K562 (cell line): Measurements from ENCODE around the gene APBA2. TPM values are rescaled to one million over a fixed set of nuclear protein-coding genes. Genes with fewer than 3 reads are reported as not detected.

ENCODE experiments used
- CBFA2T2 ChIP-seq: fragments of 450-650 bp; conservative IDR thresholded peaks from 2 replicates; pipeline ENCODE4 v1.6.1; 2017; ENCODE audit warnings: mild to moderate bottlenecking
- EP300 ChIP-seq: IDR thresholded peaks from 2 replicates; pipeline ENCODE4 v1.6.1; 2012; ENCODE audit warnings: low read length, improper control_type of control experiment
- GMEB1 ChIP-seq: fragments of 250-450 bp; sonication (Bioruptor Pico); IDR thresholded peaks from 2 replicates; pipeline ENCODE4 v1.4.0; 2020; ENCODE audit warnings: mild to moderate bottlenecking
- GTF3C2 ChIP-seq: IDR thresholded peaks from 3 replicates; pipeline ENCODE4 v1.6.1; 2011; ENCODE audit warnings: borderline replicate concordance, mild to moderate bottlenecking, moderate library complexity; ENCODE audit not compliant: insufficient read length; ENCODE audit errors: extremely low read depth
- L3MBTL2 ChIP-seq: fragments of 450-650 bp; IDR thresholded peaks from 2 replicates; pipeline ENCODE4 v1.6.1; 2016; ENCODE audit warnings: mild to moderate bottlenecking, moderate library complexity
- LEF1 ChIP-seq: fragments of 450-650 bp; IDR thresholded peaks from 2 replicates; pipeline ENCODE4 v1.6.1; 2016; ENCODE audit warnings: mild to moderate bottlenecking
- MTF1 ChIP-seq: fragments of 250-450 bp; sonication (Bioruptor Pico); IDR thresholded peaks from 2 replicates; pipeline ENCODE4 v1.9.0; 2021; ENCODE audit warnings: moderate library complexity, mild to moderate bottlenecking, inconsistent platforms, borderline replicate concordance
- MYNN ChIP-seq, 2 experiments: sonication (generic); formaldehyde crosslinking in 1 of 2; IDR thresholded peaks; 2 replicates each; pipeline versions ENCODE4 v1.5.0 to v1.6.1; 2016 to 2020; ENCODE audit warnings: antibody characterized with exemption in 1 of 2, missing genetic modification reagents in 1 of 2
- OTX1 ChIP-seq: fragments of 450-650 bp; formaldehyde crosslinking; IDR thresholded peaks from 2 replicates; pipeline ENCODE4 v1.4.0; 2022; ENCODE audit warnings: mild to moderate bottlenecking
- PHTF2 ChIP-seq: fragments of 250-450 bp; sonication (Bioruptor Pico); IDR thresholded peaks from 2 replicates; pipeline ENCODE4 v1.5.0; 2021; ENCODE audit warnings: mild to moderate bottlenecking
- PML ChIP-seq: IDR thresholded peaks from 2 replicates; pipeline ENCODE4 v1.6.1; 2012; ENCODE audit warnings: low read length, inconsistent platforms
- YBX1 ChIP-seq: fragments of 450-650 bp; IDR thresholded peaks from 2 replicates; pipeline ENCODE4 v1.7.1; 2016; ENCODE audit warnings: mild to moderate bottlenecking
- ZNF24 ChIP-seq: fragments of 450-650 bp; IDR thresholded peaks from 2 replicates; pipeline ENCODE4 v1.6.1; 2016
- polyA plus RNA-seq, 8 experiments: library from polyadenylated mRNA; depleted of rRNA in 4 of 8; stranded (reverse) in 5 of 8; unstranded in 3 of 8; fragments of >200 nt; fragmentation: Nextera tagmentation in 2 of 8; fragmentation: Illumina TruSeq in 1 of 8; extraction: Ambion mirVana in 2 of 8; extraction: Trizol in 1 of 8; gene quantifications; 2 replicates each; pipeline versions ENCODE4 v1.2.1 to v1.2.3, GENCODE V29; 2011 to 2014; ENCODE audit warnings: inconsistent platforms in 1 of 8, missing spikeins in 1 of 8
- total RNA-seq, 7 experiments: library from RNA; depleted of rRNA in 6 of 7; stranded (reverse); fragments of >200 nt in 6 of 7; fragmentation: Illumina TruSeq in 2 of 7; extraction: Trizol in 2 of 7; gene quantifications; 2 replicates each; pipeline versions ENCODE4 v1.2.1 to v1.2.3, GENCODE V29; 2011 to 2021; ENCODE audit warnings: low replicate concordance in 1 of 7
- TF ChIP-seq, protein P1 (sequence below): fragments of 450-650 bp; formaldehyde crosslinking; IDR thresholded peaks from 2 replicates; pipeline ENCODE4 v1.4.0; 2022; ENCODE audit warnings: missing genetic modification characterization
- TF ChIP-seq, protein P2 (sequence below): fragments of 450-650 bp; IDR thresholded peaks from 2 replicates; pipeline ENCODE4 v1.6.1; 2016; ENCODE audit warnings: mild to moderate bottlenecking
- TF ChIP-seq, protein P3 (sequence below), 2 experiments: IDR thresholded peaks; 2 replicates each; pipeline ENCODE4 v1.6.1; 2011; ENCODE audit warnings: borderline replicate concordance in 1 of 2, control low read depth in 1 of 2, low read depth in 1 of 2, low read length in 1 of 2, mild to moderate bottlenecking in 1 of 2, mixed read lengths in 1 of 2, moderate library complexity in 1 of 2; ENCODE audit not compliant: insufficient read depth in 1 of 2, insufficient read length in 1 of 2, poor library complexity in 1 of 2, severe bottlenecking in 1 of 2; ENCODE audit errors: extremely low read depth in 1 of 2
- TF ChIP-seq, protein P4 (sequence below): sonication (generic); formaldehyde crosslinking; IDR thresholded peaks from 2 replicates; pipeline ENCODE4 v1.9.0; 2022; ENCODE audit warnings: mild to moderate bottlenecking, missing genetic modification reagents

APBA2 gene
- total and polyA plus RNA-seq, 9 of the 15 experiments (the other 6 are each of a cell fraction or from before 2014, with no cell fraction given) = 0.24 to 40.9 (median 25.2) TPM

DNA sequence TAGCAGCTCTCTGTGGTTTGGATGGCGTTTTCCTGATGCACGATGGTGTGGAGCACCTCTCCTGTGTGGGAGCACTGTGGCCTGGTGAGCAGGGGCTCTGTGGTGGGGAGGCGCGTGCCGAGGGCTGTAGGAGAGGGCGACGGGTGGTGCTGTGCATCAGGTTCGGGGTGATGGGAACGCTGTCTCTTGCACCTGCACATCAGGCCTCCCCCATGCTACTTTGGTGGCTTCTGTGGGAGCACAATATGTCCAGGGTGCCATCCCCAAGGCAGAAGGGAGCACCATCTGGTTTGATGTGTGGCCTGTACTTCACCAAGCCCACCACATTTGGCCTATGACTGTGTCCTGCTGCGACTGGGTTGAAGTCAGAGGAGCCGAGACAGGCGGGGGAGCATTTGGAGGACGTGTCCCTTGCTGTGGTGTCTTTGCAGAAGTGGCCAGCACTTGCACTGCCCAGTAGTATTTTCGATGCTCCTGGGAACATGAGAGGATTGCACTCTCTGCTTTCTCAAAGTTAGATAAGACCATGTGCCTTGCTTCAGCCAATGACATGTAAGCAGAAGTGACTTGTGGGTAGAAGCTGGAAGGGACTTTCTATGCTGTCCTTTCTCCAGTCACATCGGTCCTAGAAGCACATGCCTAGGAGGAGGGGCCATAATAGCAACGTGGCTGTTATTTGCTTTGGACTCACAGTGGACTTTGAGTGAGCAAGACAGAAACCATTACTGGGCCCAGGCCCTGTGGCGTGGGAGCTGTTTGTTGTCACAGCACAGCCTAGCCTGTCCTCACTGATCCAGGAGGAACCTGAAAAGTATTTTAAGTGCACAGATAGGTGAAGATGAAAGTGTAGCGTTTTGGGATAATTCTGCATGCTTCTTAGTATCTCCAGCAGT, 72.1 kb downstream of the APBA2 start (continued):
- TF ChIP-seq GMEB1 (no peak), PHTF2 (CRISPR knock-in tag) (no peak), PML (no peak), LEF1 (no peak), OTX1 (CRISPR knock-in tag) (no peak), ZNF24 (no peak), CBFA2T2 (no peak), EP300 (no peak), MYNN (IDR thresholded peaks at IDR 0.05) (no peak), MYNN (CRISPR knock-in tag; IDR thresholded peaks at IDR 0.05) (no peak), L3MBTL2 (peak; percentile 55), MTF1 (CRISPR knock-in tag) (no peak), YBX1 (no peak), GTF3C2 (no peak)
- TF ChIP-seq, protein P1, sequence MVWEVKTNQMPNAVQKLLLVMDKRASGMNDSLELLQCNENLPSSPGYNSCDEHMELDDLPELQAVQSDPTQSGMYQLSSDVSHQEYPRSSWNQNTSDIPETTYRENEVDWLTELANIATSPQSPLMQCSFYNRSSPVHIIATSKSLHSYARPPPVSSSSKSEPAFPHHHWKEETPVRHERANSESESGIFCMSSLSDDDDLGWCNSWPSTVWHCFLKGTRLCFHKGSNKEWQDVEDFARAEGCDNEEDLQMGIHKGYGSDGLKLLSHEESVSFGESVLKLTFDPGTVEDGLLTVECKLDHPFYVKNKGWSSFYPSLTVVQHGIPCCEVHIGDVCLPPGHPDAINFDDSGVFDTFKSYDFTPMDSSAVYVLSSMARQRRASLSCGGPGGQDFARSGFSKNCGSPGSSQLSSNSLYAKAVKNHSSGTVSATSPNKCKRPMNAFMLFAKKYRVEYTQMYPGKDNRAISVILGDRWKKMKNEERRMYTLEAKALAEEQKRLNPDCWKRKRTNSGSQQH (CRISPR knock-in tag) = no peak
- TF ChIP-seq, protein P2, sequence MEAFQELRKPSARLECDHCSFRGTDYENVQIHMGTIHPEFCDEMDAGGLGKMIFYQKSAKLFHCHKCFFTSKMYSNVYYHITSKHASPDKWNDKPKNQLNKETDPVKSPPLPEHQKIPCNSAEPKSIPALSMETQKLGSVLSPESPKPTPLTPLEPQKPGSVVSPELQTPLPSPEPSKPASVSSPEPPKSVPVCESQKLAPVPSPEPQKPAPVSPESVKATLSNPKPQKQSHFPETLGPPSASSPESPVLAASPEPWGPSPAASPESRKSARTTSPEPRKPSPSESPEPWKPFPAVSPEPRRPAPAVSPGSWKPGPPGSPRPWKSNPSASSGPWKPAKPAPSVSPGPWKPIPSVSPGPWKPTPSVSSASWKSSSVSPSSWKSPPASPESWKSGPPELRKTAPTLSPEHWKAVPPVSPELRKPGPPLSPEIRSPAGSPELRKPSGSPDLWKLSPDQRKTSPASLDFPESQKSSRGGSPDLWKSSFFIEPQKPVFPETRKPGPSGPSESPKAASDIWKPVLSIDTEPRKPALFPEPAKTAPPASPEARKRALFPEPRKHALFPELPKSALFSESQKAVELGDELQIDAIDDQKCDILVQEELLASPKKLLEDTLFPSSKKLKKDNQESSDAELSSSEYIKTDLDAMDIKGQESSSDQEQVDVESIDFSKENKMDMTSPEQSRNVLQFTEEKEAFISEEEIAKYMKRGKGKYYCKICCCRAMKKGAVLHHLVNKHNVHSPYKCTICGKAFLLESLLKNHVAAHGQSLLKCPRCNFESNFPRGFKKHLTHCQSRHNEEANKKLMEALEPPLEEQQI = no peak
- TF ChIP-seq, protein P3, sequence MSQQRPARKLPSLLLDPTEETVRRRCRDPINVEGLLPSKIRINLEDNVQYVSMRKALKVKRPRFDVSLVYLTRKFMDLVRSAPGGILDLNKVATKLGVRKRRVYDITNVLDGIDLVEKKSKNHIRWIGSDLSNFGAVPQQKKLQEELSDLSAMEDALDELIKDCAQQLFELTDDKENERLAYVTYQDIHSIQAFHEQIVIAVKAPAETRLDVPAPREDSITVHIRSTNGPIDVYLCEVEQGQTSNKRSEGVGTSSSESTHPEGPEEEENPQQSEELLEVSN (IDR thresholded peaks at IDR 0.05; ENCODE audit: borderline replicate concordance in 1 of 2, extremely low read depth in 1 of 2, insufficient read depth in 1 of 2, insufficient read length in 1 of 2, low read depth in 1 of 2, low read length in 1 of 2, poor library complexity in 1 of 2, severe bottlenecking in 1 of 2) = no peak
- TF ChIP-seq, protein P4, sequence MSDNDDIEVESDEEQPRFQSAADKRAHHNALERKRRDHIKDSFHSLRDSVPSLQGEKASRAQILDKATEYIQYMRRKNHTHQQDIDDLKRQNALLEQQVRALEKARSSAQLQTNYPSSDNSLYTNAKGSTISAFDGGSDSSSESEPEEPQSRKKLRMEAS = peak; percentile 48; the same call in 1 of the 2 replicates
